22Rv1 (cell line): ENCODE results near the gene PCGF1.

Experiments used
- CTCF ChIP-seq: fragments of 450-650 bp; IDR thresholded peaks from 2 replicates; pipeline ENCODE4 v1.5.1; 2017; ENCODE audit warnings: mild to moderate bottlenecking
- ZFX ChIP-seq: fragments of 450-650 bp; IDR thresholded peaks from 2 replicates; pipeline ENCODE4 v1.6.1; 2017; ENCODE audit warnings: antibody characterized with exemption, borderline replicate concordance

GRCh38 chr2:74511104-74511989 is 3.9 kb upstream of the PCGF1 start:
- no peak for TF ChIP-seq CTCF
- TF ChIP-seq ZFX, result no peak
